Stimulated activated CD4-positive, alpha-beta T cell treated with anti-CD3 and anti-CD28 coated beads, Interleukin-2, amount 100 ng/mL, for 4 hours (primary cell): ENCODE data around the gene NLGN3.

Experiments
- DNase-seq: peaks from one replicate; pipeline ENCODE4 v3.0.0-alpha.2; 2020; ENCODE audit warnings: low read depth

NLGN3 gene

GRCh38 chrX:71214604-71215337 lies 70.1 kb downstream of the NLGN3 start:
- DNase-seq, result no peak

- DNase-seq, result no peak
Measured at GRCh38 chrX:71215338-71215912, 70.8 kb downstream of the NLGN3 start.

- no peak for DNase-seq
Measured at GRCh38 chrX:71216485-71216884, 71.8 kb downstream of the NLGN3 start.

GRCh38 chrX:71217298-71217697 lies 72.7 kb downstream of the NLGN3 start:
- no peak for DNase-seq
